Erythroblast (primary cell): ENCODE results near the gene PLPP4.

Experiments
- GATA1 ChIP-seq: IDR thresholded peaks from 2 replicates; pipeline ENCODE4 v1.6.1; 2011; ENCODE audit warnings: low read depth, mild to moderate bottlenecking, control low read depth, low read length, moderate library complexity
- POLR2A ChIP-seq: IDR thresholded peaks from 2 replicates; pipeline ENCODE4 v1.6.1; 2011; ENCODE audit warnings: mild to moderate bottlenecking, low read length

DNA sequence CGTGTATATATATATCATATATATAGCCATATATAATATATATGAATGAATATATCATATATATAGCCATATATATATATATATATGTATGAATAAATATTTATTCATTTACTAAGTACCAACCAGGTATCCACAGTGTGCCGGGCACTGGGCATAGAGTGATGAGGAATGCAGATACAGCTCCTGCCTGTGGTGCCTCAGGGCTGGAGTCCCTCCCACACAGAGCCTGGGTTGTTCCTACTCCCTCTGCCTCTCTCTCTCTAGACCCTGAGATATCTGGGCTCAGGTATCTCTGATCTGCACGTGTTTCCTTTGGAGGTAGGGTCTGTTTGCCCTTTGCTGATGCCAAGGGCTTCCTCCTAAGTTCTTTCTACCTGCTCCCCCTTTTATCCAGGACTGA is 1.4 kb upstream of the PLPP4 start:
- no peak for TF ChIP-seq POLR2A
- no peak for TF ChIP-seq GATA1
